Stimulated activated CD8-positive, alpha-beta memory T cell treated with anti-CD3 and anti-CD28 coated beads, Interleukin-12 subunit alpha, Interleukin-12 subunit beta, amount 100 ng/mL, for 4 hours (primary cell): ENCODE data around the gene GAL3ST2.
"Not testable (repeated sequence)": the region's sequence is repeated elsewhere in the genome, so short reads cannot be mapped to it uniquely, and the experiment has no call there.

ENCODE experiments used
- DNase-seq: peaks from one replicate; pipeline ENCODE4 v3.0.0-alpha.2; 2020; ENCODE audit warnings: low read depth

The GAL3ST2 gene

GRCh38 chr2:241768850-241769249 is 7.8 kb upstream of the GAL3ST2 start:
- no peak for DNase-seq

GRCh38 chr2:241769819-241770184 is 6.8 kb upstream of the GAL3ST2 start:
- no peak for DNase-seq

GRCh38 chr2:241770185-241770935 is 6.3 kb upstream of the GAL3ST2 start:
- no peak for DNase-seq

GRCh38 chr2:241770936-241771285 is 5.7 kb upstream of the GAL3ST2 start:
- no peak for DNase-seq

GRCh38 chr2:241771286-241772062 is 5.1 kb upstream of the GAL3ST2 start:
- DNase-seq, result no peak

GRCh38 chr2:241772063-241772499 is 4.5 kb upstream of the GAL3ST2 start:
- no peak for DNase-seq

GRCh38 chr2:241773511-241774418 is 2.9 kb upstream of the GAL3ST2 start:
- no peak for DNase-seq

GRCh38 chr2:241774419-241775222 is 2.0 kb upstream of the GAL3ST2 start:
- DNase-seq, result no peak

- no peak for DNase-seq
Measured at GRCh38 chr2:241775223-241776177, 1.1 kb upstream of the GAL3ST2 start.

GRCh38 chr2:241777170-241777685 is 606 bp downstream of the GAL3ST2 start:
- no peak for DNase-seq

- DNase-seq, result no peak
Measured at GRCh38 chr2:241777686-241778627, 1.3 kb downstream of the GAL3ST2 start.

- DNase-seq, result no peak
Measured at GRCh38 chr2:241780939-241781569, 4.4 kb downstream of the GAL3ST2 start.

- not testable (repeated sequence) for DNase-seq
Measured at GRCh38 chr2:241782053-241782452, 5.4 kb downstream of the GAL3ST2 start.

GRCh38 chr2:241788135-241788534 is 11.5 kb downstream of the GAL3ST2 start:
- DNase-seq, result no peak

GRCh38 chr2:241788572-241788971 is 11.9 kb downstream of the GAL3ST2 start:
- DNase-seq, result no peak

GRCh38 chr2:241791385-241791784 is 14.8 kb downstream of the GAL3ST2 start:
- not testable (repeated sequence) for DNase-seq

GRCh38 chr2:241793385-241793784 is 16.8 kb downstream of the GAL3ST2 start:
- no peak for DNase-seq

- DNase-seq, result no peak
Measured at GRCh38 chr2:241794250-241794823, 17.7 kb downstream of the GAL3ST2 start.
